Activated naive CD8-positive, alpha-beta T cell treated with anti-CD3 and anti-CD28 coated beads, Interleukin-2, amount 10 ng/mL, durations not matched to agents 7 days and 5 days (primary cell): ENCODE data around the gene COMTD1. TPM values are rescaled to one million over a fixed set of nuclear protein-coding genes. Genes with fewer than 3 reads are reported as not detected.
A peak's percentile ranks its signal among the peaks of the same experiment; 100 is the strongest.
"Not testable (repeated sequence)": the region's sequence is repeated elsewhere in the genome, so short reads cannot be mapped to it uniquely, and the experiment has no call there.

Source experiments
- ATAC-seq: fragments of 150-1000 bp; cut with Tn5 transposase; one replicate; pipeline ENCODE4 v1.10.0; 2021; ENCODE audit warnings: low read depth, moderate library complexity
- POLR2A ChIA-PET: fragments of 350-600 bp; sonication (Branson Sonifier 250); formaldehyde crosslinking; loops from one replicate; lab custom pipeline; 2021; ENCODE audit warnings: antibody characterized with exemption; lab: Charles Lee
- DNase-seq: peaks from one replicate; pipeline ENCODE4 v3.0.0; 2021
- H3K27ac Mint-ChIP-seq: one replicate; pipeline ENCODE4 v1.8.0; 2022; ENCODE audit warnings: mild to moderate bottlenecking, mixed read lengths
- H3K27me3 Mint-ChIP-seq: one replicate; pipeline ENCODE4 v1.8.0; 2022; ENCODE audit warnings: mild to moderate bottlenecking, moderate library complexity, mixed read lengths
- H3K36me3 Mint-ChIP-seq: one replicate; pipeline ENCODE4 v1.8.0; 2021; ENCODE audit warnings: mild to moderate bottlenecking, mixed read lengths
- H3K4me1 Mint-ChIP-seq: one replicate; pipeline ENCODE4 v1.8.0; 2021; ENCODE audit warnings: mixed read lengths
- H3K4me3 Mint-ChIP-seq: one replicate; pipeline ENCODE4 v1.8.0; 2022; ENCODE audit warnings: mild to moderate bottlenecking, moderate library complexity, mixed read lengths
- H3K9me3 Mint-ChIP-seq: one replicate; pipeline ENCODE4 v1.8.0; 2021; ENCODE audit warnings: mixed read lengths
- total RNA-seq, 2 experiments: library from RNA; stranded (reverse); gene quantifications; one replicate each; pipeline ENCODE4 v1.2.3, GENCODE V29; 2021

The COMTD1 gene
- total RNA-seq, 2 experiments from 2014 or later, result 40.8 to 42.3 TPM

- POLR2A ChIA-PET, H3K9me3 Mint-ChIP-seq, ATAC-seq, H3K4me1 Mint-ChIP-seq, H3K27me3 Mint-ChIP-seq, H3K4me3 Mint-ChIP-seq, DNase-seq, H3K36me3 Mint-ChIP-seq, H3K27ac Mint-ChIP-seq: not testable (repeated sequence)
Measured at GRCh38 chr10:75194625-75195024, 41.1 kb downstream of the COMTD1 start.

- Mint-ChIP-seq H3K27ac (no peak overlapping the region), H3K4me1 (peaks cover 8% of the 10 kb centered on the region), H3K9me3 (no peaks in the 10 kb centered on the region), H3K27me3 (no peaks in the 10 kb centered on the region), H3K36me3 (peaks cover 6% of the 10 kb centered on the region), H3K4me3 (no peak overlapping the region)
- ATAC-seq (no peak), DNase-seq (no peak)
- POLR2A ChIA-PET, result interaction anchor here (0.7 kb wide), 1 partner anchor 18 kb away, joined by 4 read pairs; no protein-coding TSS in a partner anchor
Measured at GRCh38 chr10:75191821-75192568, 43.8 kb downstream of the COMTD1 start.

GRCh38 chr10:75189266-75190096 is 46.3 kb downstream of the COMTD1 start:
- Mint-ChIP-seq H3K4me3 (no peak overlapping the region), H3K4me1 (peaks cover 16% of the 10 kb centered on the region), H3K36me3 (peaks cover 1% of the 10 kb centered on the region), H3K9me3 (no peaks in the 10 kb centered on the region), H3K27me3 (no peaks in the 10 kb centered on the region), H3K27ac (peak overlapping the region; percentile 88)
- no peak for ATAC-seq
- DNase-seq, result no peak
- POLR2A ChIA-PET, result interaction anchor here (1.4 to 3.3 kb wide), 2 partner anchors 45 to 46 kb away, joined by 5 to 25 read pairs; partner anchors contain the start of gene COMTD1

- POLR2A ChIA-PET, result interaction anchor here (1.3 to 3.3 kb wide), 3 partner anchors 22 to 47 kb away, joined by 9 to 28 read pairs (median 25); partner anchors contain the start of genes COMTD1 and VDAC2
- DNase-seq, ATAC-seq, H3K27me3 Mint-ChIP-seq, H3K9me3 Mint-ChIP-seq, H3K36me3 Mint-ChIP-seq, H3K4me3 Mint-ChIP-seq: not testable (repeated sequence)
- peaks cover 16% of the 10 kb centered on the region for H3K4me1 Mint-ChIP-seq
- peak overlapping the region; percentile 88 for H3K27ac Mint-ChIP-seq
Measured at GRCh38 chr10:75188522-75188921, 47.2 kb downstream of the COMTD1 start.

GRCh38 chr10:75187961-75188426 is 47.8 kb downstream of the COMTD1 start:
- DNase-seq (peak; percentile 54), ATAC-seq (peak; percentile 96)
- Mint-ChIP-seq H3K4me3 (peak overlapping the region; percentile 48), H3K36me3 (peaks cover 3% of the 10 kb centered on the region), H3K9me3 (no peaks in the 10 kb centered on the region), H3K4me1 (peaks cover 16% of the 10 kb centered on the region), H3K27me3 (no peaks in the 10 kb centered on the region), H3K27ac (peak overlapping the region; percentile 88)
- POLR2A ChIA-PET, result interaction anchor here (0.7 to 3.3 kb wide), 5 partner anchors 9 to 47 kb away, joined by 4 to 28 read pairs (median 9); partner anchors contain the start of genes COMTD1 and VDAC2

GRCh38 chr10:75186310-75186709 is 49.4 kb downstream of the COMTD1 start:
- no peaks in the 10 kb centered on the region for H3K27me3 Mint-ChIP-seq
- ATAC-seq (no peak), DNase-seq (no peak)
- H3K27ac Mint-ChIP-seq, result peak overlapping the region; percentile 60
- peaks cover 16% of the 10 kb centered on the region for H3K4me1 Mint-ChIP-seq
- H3K4me3 Mint-ChIP-seq, result no peak overlapping the region
- POLR2A ChIA-PET, result interaction anchor here (0.6 to 3.3 kb wide), 4 partner anchors 11 to 80 kb away, joined by 4 to 28 read pairs (median 16); partner anchors contain the start of genes COMTD1 and VDAC2
- H3K36me3 Mint-ChIP-seq, result peaks cover 6% of the 10 kb centered on the region
- H3K9me3 Mint-ChIP-seq, result no peaks in the 10 kb centered on the region

Other genes starting within 250 kb of the COMTD1 start
- gene SAMD8, start 124.3 kb downstream of the COMTD1 start, total RNA-seq, result 10 to 100 TPM; 21.0 to 22.7 TPM
- 100 to 1,000 TPM; 123 to 125 TPM for gene VDAC2, start 25.2 kb downstream of the COMTD1 start, total RNA-seq
- under 1 TPM; 0.23 to 0.42 TPM for gene ZNF503, start 165.8 kb upstream of the COMTD1 start, total RNA-seq
- not detected for gene LRMDA, start 195.7 kb upstream of the COMTD1 start, total RNA-seq